ENCODE measurements around the gene CCNL1.

DNA sequence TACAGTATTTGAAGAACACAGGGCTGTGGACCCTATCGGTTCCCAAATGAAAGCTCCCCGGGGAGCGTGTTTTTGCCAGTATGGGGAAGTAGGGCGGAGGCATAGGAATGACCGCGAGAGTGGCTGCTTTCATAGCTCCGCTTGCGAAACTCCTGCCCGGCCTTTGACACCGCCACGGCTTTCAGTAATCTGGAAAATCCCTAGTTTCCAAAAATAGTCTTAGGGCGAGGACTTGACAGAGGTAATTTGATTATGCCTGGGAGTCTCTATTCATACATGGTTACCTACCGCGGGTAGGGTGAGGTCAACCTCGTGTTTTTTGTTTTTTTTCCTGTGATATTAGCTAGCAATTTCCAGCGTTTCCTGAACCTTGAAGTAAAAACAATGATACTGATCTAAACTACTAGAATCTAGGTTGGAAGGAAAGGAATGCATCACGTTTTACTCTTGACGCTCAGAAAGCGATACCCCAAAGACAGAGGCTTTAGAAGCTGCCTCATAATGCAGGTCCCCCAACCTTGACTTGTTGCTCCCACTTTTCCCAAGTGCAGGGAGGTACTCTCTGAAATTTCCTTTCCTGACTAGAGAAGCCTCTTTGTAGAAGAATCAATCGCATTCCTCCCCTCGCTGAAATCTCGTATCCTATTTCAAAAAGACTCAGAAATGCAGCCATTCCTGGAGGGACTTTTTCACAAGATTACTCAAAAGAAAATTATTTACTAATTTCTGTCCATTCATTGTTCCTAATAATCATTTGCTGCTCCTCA lies 894 bp upstream of the CCNL1 start:
- TF ChIP-seq SUZ12 (IDR thresholded peaks at IDR 0.05; ENCODE audit: low read length) (no peak), ZNF274 (IDR thresholded peaks at IDR 0.05; ENCODE audit: borderline replicate concordance, extremely low read depth, low read length) (no peak), CTCF (IDR thresholded peaks at IDR 0.05; ENCODE audit: control extremely low read depth in 1 of 3, insufficient read depth in 1 of 3, low read depth in 1 of 3, low read length in 3 of 3) (no peak), EGR1 (IDR thresholded peaks at IDR 0.05; ENCODE audit: borderline replicate concordance, low read depth, low read length) (no peak), TAF7 (optimal IDR thresholded peaks at IDR 0.05; ENCODE audit: borderline replicate concordance, low read depth, low read length) (no peak), POLR2AphosphoS5 (IDR thresholded peaks at IDR 0.05; ENCODE audit: low read depth, low read length) (no peak), POLR2A (IDR thresholded peaks at IDR 0.05; ENCODE audit: control extremely low read depth in 1 of 2, low read depth in 2 of 2, low read length in 2 of 2) (no peak)
- TF ChIP-seq, protein P1, sequence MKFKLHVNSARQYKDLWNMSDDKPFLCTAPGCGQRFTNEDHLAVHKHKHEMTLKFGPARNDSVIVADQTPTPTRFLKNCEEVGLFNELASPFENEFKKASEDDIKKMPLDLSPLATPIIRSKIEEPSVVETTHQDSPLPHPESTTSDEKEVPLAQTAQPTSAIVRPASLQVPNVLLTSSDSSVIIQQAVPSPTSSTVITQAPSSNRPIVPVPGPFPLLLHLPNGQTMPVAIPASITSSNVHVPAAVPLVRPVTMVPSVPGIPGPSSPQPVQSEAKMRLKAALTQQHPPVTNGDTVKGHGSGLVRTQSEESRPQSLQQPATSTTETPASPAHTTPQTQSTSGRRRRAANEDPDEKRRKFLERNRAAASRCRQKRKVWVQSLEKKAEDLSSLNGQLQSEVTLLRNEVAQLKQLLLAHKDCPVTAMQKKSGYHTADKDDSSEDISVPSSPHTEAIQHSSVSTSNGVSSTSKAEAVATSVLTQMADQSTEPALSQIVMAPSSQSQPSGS (IDR thresholded peaks at IDR 0.05; ENCODE audit: low read length), result no peak
- TF ChIP-seq, protein P2, sequence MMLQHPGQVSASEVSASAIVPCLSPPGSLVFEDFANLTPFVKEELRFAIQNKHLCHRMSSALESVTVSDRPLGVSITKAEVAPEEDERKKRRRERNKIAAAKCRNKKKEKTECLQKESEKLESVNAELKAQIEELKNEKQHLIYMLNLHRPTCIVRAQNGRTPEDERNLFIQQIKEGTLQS (IDR thresholded peaks at IDR 0.05; ENCODE audit: insufficient read depth, low read depth, low read length), result no peak
